Astrocyte (in vitro differentiated cells and primary cell): ENCODE measurements around the gene ASB10. TPM values are rescaled to one million over a fixed set of nuclear protein-coding genes. Genes with fewer than 3 reads are reported as not detected.
A peak's percentile ranks its signal among the peaks of the same experiment; 100 is the strongest.

Experiments used
- DNase-seq: peaks from one replicate; pipeline ENCODE4 v3.0.0-alpha.2; 2010; ENCODE audit warnings: low read depth
- FAIRE-seq: peaks from 2 replicates; lab custom pipeline; 2011; peaks lifted over from hg19 to GRCh38; lab: Jason Lieb, UNC
- H2AFZ ChIP-seq: 2 replicates; pipeline ENCODE4 v1.6.0; 2012; ENCODE audit warnings: low read depth, low read length, inconsistent platforms
- H3K27ac ChIP-seq: 2 replicates; pipeline ENCODE4 v1.5.1; 2011; ENCODE audit warnings: low read depth, low read length, inconsistent platforms
- H3K27me3 ChIP-seq: 2 replicates; pipeline ENCODE4 v1.6.0; 2011; ENCODE audit warnings: low read length, inconsistent platforms; ENCODE audit not compliant: insufficient read depth
- H3K36me3 ChIP-seq: 2 replicates; pipeline ENCODE4 v1.5.1; 2011; ENCODE audit warnings: low read length, inconsistent platforms; ENCODE audit not compliant: insufficient read depth
- H3K4me1 ChIP-seq: 2 replicates; pipeline ENCODE4 v1.5.1; 2011; ENCODE audit warnings: low read length, inconsistent platforms; ENCODE audit not compliant: insufficient read depth
- H3K4me2 ChIP-seq: 2 replicates; pipeline ENCODE4 v1.6.0; 2012; ENCODE audit warnings: low read length, inconsistent platforms
- H3K4me3 ChIP-seq: 2 replicates; pipeline ENCODE4 v1.5.1; 2011; ENCODE audit warnings: low read depth, mild to moderate bottlenecking, low read length, inconsistent platforms; ENCODE audit not compliant: insufficient read depth
- H3K79me2 ChIP-seq: 2 replicates; pipeline ENCODE4 v1.6.0; 2012; ENCODE audit warnings: mild to moderate bottlenecking, low read length, inconsistent platforms; ENCODE audit not compliant: insufficient read depth
- H3K9ac ChIP-seq: 2 replicates; pipeline ENCODE4 v1.6.0; 2012; ENCODE audit warnings: mild to moderate bottlenecking, low read length, inconsistent platforms
- H3K9me3 ChIP-seq: 2 replicates; pipeline ENCODE4 v1.5.1; 2012; ENCODE audit warnings: low read depth, mild to moderate bottlenecking, low read length, inconsistent platforms; ENCODE audit not compliant: insufficient read depth
- H4K20me1 ChIP-seq: 2 replicates; pipeline ENCODE4 v1.6.0; 2012; ENCODE audit warnings: low read length, inconsistent platforms; ENCODE audit not compliant: insufficient read depth
- H3K27ac Mint-ChIP-seq: one replicate; pipeline ENCODE4 v1.8.0; 2021; ENCODE audit warnings: mild to moderate bottlenecking, mixed read lengths; ENCODE audit not compliant: unreplicated experiment
- H3K27me3 Mint-ChIP-seq: one replicate; pipeline ENCODE4 v1.8.0; 2021; ENCODE audit warnings: low read depth, mixed read lengths; ENCODE audit not compliant: unreplicated experiment
- H3K36me3 Mint-ChIP-seq: one replicate; pipeline ENCODE4 v1.8.0; 2021; ENCODE audit warnings: low read depth, mixed read lengths; ENCODE audit not compliant: unreplicated experiment
- H3K4me1 Mint-ChIP-seq: one replicate; pipeline ENCODE4 v1.8.0; 2021; ENCODE audit warnings: low read depth, mixed read lengths; ENCODE audit not compliant: unreplicated experiment
- H3K4me3 Mint-ChIP-seq: one replicate; pipeline ENCODE4 v1.8.0; 2021; ENCODE audit warnings: mild to moderate bottlenecking, moderate library complexity, mixed read lengths; ENCODE audit not compliant: unreplicated experiment
- H3K9me3 Mint-ChIP-seq: one replicate; pipeline ENCODE4 v1.8.0; 2021; ENCODE audit warnings: mild to moderate bottlenecking, mixed read lengths; ENCODE audit not compliant: unreplicated experiment
- EZH2 ChIP-seq: IDR thresholded peaks from 2 replicates; pipeline ENCODE4 v1.6.1; 2012; ENCODE audit warnings: mild to moderate bottlenecking, low read length, inconsistent platforms; ENCODE audit not compliant: insufficient read depth
- total RNA-seq: library from RNA; stranded (reverse); gene quantifications from 2 replicates; pipeline ENCODE4 v1.2.1, GENCODE V29; 2021
- TF ChIP-seq, protein P1 (sequence below): IDR thresholded peaks from 2 replicates; pipeline ENCODE4 v1.5.1; 2011; ENCODE audit warnings: low read depth, mild to moderate bottlenecking, inconsistent platforms, low read length, moderate library complexity; ENCODE audit not compliant: insufficient read depth

ASB10 gene
- total RNA-seq, 1 donor from 2014 or later: not detected

DNA sequence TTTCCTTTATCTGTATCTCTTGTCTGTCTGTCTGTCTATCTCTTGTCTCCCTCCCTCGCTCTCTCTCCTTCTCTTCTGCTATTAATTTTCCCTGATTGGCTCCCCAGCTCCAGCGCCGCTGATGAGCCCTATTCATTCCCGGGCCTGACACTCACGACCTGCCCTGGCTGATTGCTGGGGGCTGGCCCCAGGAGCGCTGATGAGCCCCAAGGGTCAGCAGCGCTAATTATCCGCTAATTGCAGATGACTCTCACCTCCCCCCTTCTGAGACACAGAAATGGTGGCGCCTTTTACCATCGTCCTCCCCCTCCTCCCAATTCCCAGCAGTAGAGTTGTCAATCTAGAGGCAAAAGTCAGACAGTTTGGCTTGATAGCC, 18.3 kb downstream of the ASB10 start:
- no peak overlapping the region for H3K4me3 ChIP-seq
- H3K4me1 ChIP-seq: peaks cover 3% of the 10 kb centered on the region
- no peaks in the 10 kb centered on the region for H3K9me3 ChIP-seq
- H3K4me1 Mint-ChIP-seq: peaks cover 3% of the 10 kb centered on the region
- no peak overlapping the region for H2AFZ ChIP-seq
- H3K9me3 Mint-ChIP-seq: peaks cover 5% of the 10 kb centered on the region
- DNase-seq (no peak), FAIRE-seq (no peak)
- H3K36me3 ChIP-seq: no peaks in the 10 kb centered on the region
- H3K27me3 ChIP-seq: peaks cover 73% of the 10 kb centered on the region
- TF ChIP-seq, protein P1, sequence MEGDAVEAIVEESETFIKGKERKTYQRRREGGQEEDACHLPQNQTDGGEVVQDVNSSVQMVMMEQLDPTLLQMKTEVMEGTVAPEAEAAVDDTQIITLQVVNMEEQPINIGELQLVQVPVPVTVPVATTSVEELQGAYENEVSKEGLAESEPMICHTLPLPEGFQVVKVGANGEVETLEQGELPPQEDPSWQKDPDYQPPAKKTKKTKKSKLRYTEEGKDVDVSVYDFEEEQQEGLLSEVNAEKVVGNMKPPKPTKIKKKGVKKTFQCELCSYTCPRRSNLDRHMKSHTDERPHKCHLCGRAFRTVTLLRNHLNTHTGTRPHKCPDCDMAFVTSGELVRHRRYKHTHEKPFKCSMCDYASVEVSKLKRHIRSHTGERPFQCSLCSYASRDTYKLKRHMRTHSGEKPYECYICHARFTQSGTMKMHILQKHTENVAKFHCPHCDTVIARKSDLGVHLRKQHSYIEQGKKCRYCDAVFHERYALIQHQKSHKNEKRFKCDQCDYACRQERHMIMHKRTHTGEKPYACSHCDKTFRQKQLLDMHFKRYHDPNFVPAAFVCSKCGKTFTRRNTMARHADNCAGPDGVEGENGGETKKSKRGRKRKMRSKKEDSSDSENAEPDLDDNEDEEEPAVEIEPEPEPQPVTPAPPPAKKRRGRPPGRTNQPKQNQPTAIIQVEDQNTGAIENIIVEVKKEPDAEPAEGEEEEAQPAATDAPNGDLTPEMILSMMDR: no peak
- TF ChIP-seq EZH2: no peak
- no peaks in the 10 kb centered on the region for H3K36me3 Mint-ChIP-seq
- H3K79me2 ChIP-seq: no peaks in the 10 kb centered on the region
- H3K27me3 Mint-ChIP-seq: peaks cover 53% of the 10 kb centered on the region
- H3K4me3 Mint-ChIP-seq: peak overlapping the region; percentile 74
- H3K4me2 ChIP-seq: no peak overlapping the region
- H4K20me1 ChIP-seq: peaks cover 6% of the 10 kb centered on the region
- H3K9ac ChIP-seq: no peak overlapping the region
- no peak overlapping the region for H3K27ac Mint-ChIP-seq
- no peak overlapping the region for H3K27ac ChIP-seq

DNA sequence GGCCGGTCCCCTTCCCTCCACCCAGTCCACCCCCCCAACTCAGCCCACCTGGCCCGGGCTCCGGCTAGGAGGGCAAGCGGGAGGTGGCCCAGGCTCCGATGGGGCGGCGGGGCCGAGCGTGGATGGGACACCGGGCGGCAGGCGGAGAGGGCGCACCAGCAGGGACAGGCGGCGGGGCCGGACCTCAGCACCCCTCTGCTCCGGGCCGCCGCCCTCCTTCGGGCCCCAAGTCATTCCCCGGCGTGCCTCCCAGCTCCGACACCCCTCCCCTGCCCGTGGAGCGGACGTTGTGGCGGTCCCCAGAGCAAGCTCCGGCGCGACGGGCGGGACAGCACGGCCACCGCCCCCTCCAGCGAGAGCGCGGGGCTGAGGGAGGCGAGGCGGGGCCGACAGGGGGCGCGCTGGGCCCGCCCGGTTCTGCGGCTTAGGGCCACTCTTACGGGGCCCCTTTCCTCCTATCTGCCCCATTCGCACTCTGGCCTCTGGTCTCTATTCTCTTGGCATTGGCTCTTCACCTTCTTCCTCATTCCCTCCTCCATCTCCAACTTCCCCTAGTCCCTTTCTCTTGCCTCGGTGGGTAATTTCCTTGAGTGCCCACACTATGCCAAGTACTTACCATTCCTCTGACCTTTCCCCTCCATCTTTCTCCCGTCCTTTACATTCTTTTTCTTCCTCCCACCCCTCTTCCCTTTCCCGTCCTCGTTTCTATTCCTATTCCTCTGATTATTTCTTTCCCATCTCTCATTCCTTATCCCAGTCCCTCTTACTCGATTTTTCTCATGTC, 18.9 kb downstream of the ASB10 start:
- H3K36me3 ChIP-seq: no peaks in the 10 kb centered on the region
- H3K9ac ChIP-seq: no peak overlapping the region
- no peak for DNase-seq
- H3K27me3 Mint-ChIP-seq: peaks cover 47% of the 10 kb centered on the region
- no peaks in the 10 kb centered on the region for H3K36me3 Mint-ChIP-seq
- peak overlapping the region; percentile 76 for H3K4me2 ChIP-seq
- H3K27ac ChIP-seq: no peak overlapping the region
- H3K4me1 Mint-ChIP-seq: peaks cover 3% of the 10 kb centered on the region
- peak overlapping the region; percentile 74 for H3K4me3 Mint-ChIP-seq
- no peak for FAIRE-seq
- H2AFZ ChIP-seq: peak overlapping the region; percentile 69
- H3K9me3 ChIP-seq: no peaks in the 10 kb centered on the region
- H3K4me3 ChIP-seq: no peak overlapping the region
- peaks cover 6% of the 10 kb centered on the region for H4K20me1 ChIP-seq
- peaks cover 3% of the 10 kb centered on the region for H3K4me1 ChIP-seq
- peaks cover 5% of the 10 kb centered on the region for H3K9me3 Mint-ChIP-seq
- TF ChIP-seq, protein P1: peak; percentile 6
- TF ChIP-seq EZH2: peak; percentile 93
- H3K27ac Mint-ChIP-seq: no peak overlapping the region
- H3K27me3 ChIP-seq: peaks cover 72% of the 10 kb centered on the region
- H3K79me2 ChIP-seq: no peaks in the 10 kb centered on the region
